ENCODE measurements around the gene TNNT2.

The TNNT2 gene

DNA sequence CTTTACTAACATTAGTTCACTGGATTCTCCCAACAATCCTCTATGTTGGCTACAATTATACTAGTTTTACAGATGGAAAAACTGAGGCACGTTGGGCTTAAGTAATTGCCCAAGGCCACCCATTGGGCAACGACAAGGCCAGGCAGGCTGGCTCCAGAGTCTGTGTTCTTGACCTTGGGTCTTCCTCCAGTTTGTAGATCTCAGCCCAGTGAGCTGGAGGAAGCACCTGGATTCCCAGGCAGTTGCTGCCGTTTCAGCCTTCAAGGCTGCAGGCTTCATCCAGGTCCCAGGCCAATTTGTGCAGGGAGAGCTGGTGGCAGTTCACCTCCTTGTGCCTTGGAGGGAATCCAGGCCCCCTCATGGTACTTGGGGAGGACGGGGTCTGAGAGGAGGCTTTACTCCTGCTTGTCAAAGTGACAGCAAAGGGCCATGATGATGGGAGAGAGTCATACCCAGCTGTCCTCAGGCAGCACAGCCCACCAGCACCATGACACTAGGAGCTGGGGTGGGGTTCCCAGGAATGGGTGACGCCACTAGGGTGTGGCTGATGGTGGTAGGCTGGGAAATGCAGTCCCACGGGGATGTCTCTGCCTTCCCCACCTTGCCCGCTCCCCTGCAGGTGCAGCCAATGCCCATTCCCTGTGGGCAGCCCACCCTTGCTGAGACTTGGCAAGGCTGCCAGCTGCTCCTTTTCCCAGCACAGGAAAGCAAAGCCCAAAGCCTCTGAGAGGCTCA is 67.1 kb downstream of the TNNT2 start:
- DNase-seq: no peak

DNA sequence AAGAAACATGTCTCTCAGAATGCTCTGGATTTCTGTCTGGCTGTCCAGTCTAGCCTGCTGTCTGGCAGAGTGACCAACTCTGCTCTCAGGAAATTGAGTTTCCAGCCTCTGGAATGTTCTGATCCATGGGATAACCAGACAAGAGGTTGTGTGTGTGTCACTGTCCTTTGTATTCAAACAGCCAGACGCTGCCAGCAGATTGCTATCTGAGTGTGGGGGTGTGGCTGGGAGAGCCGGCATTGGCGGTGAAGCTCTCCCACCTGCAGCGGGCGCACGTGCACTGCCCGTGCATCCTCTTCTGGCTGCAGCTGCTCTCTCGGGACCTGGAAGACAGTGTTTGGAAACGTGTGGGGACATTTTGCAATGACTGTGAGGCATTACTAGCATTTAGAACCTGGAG is 68.1 kb downstream of the TNNT2 start:
- peak; percentile 90 for DNase-seq
